OCI-LY3 (cell line): ENCODE data around the gene KIT.

Source experiments
- H2AFZ ChIP-seq: fragments of 200-600, 300-600 bp; shearing (Covaris generic); 2 replicates; pipeline ENCODE4 v1.6.0; 2014; ENCODE audit warnings: antibody characterized with exemption, low read depth, low read length
- H3K27ac ChIP-seq: fragments of 200-600, 300-600 bp; sonication (generic); 2 replicates; pipeline ENCODE4 v1.5.1; 2014; ENCODE audit warnings: mild to moderate bottlenecking, low read length, moderate library complexity, mixed read lengths
- H3K27me3 ChIP-seq: fragments of 200-600, 300-600 bp; sonication (generic); 2 replicates; pipeline ENCODE4 v1.6.1; 2014; ENCODE audit warnings: low read depth, low read length, mixed read lengths
- H3K36me3 ChIP-seq: fragments of 200-600, 300-600 bp; sonication (generic); replicated peaks from 2 replicates; pipeline ENCODE3; 2014; ENCODE audit warnings: low read depth, low read length, mixed read lengths
- H3K4me1 ChIP-seq: fragments of 300-600, 200-600 bp; sonication (generic); 2 replicates; pipeline ENCODE4 v1.6.1; 2014; ENCODE audit warnings: low read length, mixed read lengths
- H3K4me2 ChIP-seq: fragments of 200-600, 300-600 bp; sonication (generic); 2 replicates; pipeline ENCODE4 v1.6.1; 2014; ENCODE audit warnings: low read length, mixed read lengths
- H3K4me3 ChIP-seq: fragments of 300-600, 200-600 bp; sonication (generic); 2 replicates; pipeline ENCODE4 v1.5.1; 2014; ENCODE audit warnings: antibody characterized with exemption, mild to moderate bottlenecking, low read length, moderate library complexity
- H3K79me2 ChIP-seq: fragments of 300-600, 200-600 bp; shearing (Covaris generic); 2 replicates; pipeline ENCODE4 v1.6.1; 2014; ENCODE audit warnings: mild to moderate bottlenecking, low read length, mixed read lengths
- H3K9ac ChIP-seq: fragments of 300-600, 200-600 bp; shearing (Covaris generic); 2 replicates; pipeline ENCODE4 v1.6.0; 2014; ENCODE audit warnings: mild to moderate bottlenecking, low read length, moderate library complexity
- H3K9me3 ChIP-seq: fragments of 200-600, 300-600 bp; shearing (Covaris generic); 2 replicates; pipeline ENCODE4 v1.6.1; 2014; ENCODE audit warnings: low read length, mixed read lengths; ENCODE audit not compliant: insufficient read depth
- H4K20me1 ChIP-seq: fragments of 200-600, 300-600 bp; sonication (generic); 2 replicates; pipeline ENCODE4 v1.6.1; 2016; ENCODE audit warnings: low read length, mixed read lengths; ENCODE audit not compliant: insufficient read depth
- CTCF ChIP-seq: fragments of 200-600, 300-600 bp; sonication (generic); IDR thresholded peaks from 2 replicates; pipeline ENCODE4 v1.5.1; 2014; ENCODE audit warnings: antibody characterized with exemption, low read length, low read depth
- EZH2phosphoT487 ChIP-seq: fragments of 200-600 bp; shearing (Covaris generic); IDR thresholded peaks from 2 replicates; pipeline ENCODE4 v1.6.1; 2018; ENCODE audit warnings: antibody characterized with exemption, mixed run types, low read depth

KIT gene

GRCh38 chr4:54660591-54660990, 2.8 kb downstream of the KIT start:
- H2AFZ ChIP-seq = no peak overlapping the region
- no peaks in the 10 kb centered on the region for H3K9me3 ChIP-seq
- no peak overlapping the region for H3K27ac ChIP-seq
- H4K20me1 ChIP-seq = no peaks in the 10 kb centered on the region
- no peaks in the 10 kb centered on the region for H3K79me2 ChIP-seq
- no peak overlapping the region for H3K4me2 ChIP-seq
- no peaks in the 10 kb centered on the region for H3K4me1 ChIP-seq
- H3K27me3 ChIP-seq = no peaks in the 10 kb centered on the region
- no peak overlapping the region for H3K9ac ChIP-seq
- TF ChIP-seq CTCF (no peak), EZH2phosphoT487 (no peak)
- no peaks in the 10 kb centered on the region for H3K36me3 ChIP-seq
- no peak overlapping the region for H3K4me3 ChIP-seq

GRCh38 chr4:54661169-54661568, 3.4 kb downstream of the KIT start:
- no peak overlapping the region for H3K27ac ChIP-seq
- H3K9ac ChIP-seq = no peak overlapping the region
- no peaks in the 10 kb centered on the region for H3K27me3 ChIP-seq
- H3K4me1 ChIP-seq = no peaks in the 10 kb centered on the region
- no peak overlapping the region for H3K4me2 ChIP-seq
- no peaks in the 10 kb centered on the region for H3K36me3 ChIP-seq
- H3K79me2 ChIP-seq = no peaks in the 10 kb centered on the region
- no peak for TF ChIP-seq EZH2phosphoT487
- TF ChIP-seq CTCF = no peak
- H3K4me3 ChIP-seq = no peak overlapping the region
- H2AFZ ChIP-seq = no peak overlapping the region
- H4K20me1 ChIP-seq = no peaks in the 10 kb centered on the region
- no peaks in the 10 kb centered on the region for H3K9me3 ChIP-seq

GRCh38 chr4:54661686-54662085, 3.9 kb downstream of the KIT start:
- H3K79me2 ChIP-seq = no peaks in the 10 kb centered on the region
- H3K27me3 ChIP-seq = no peaks in the 10 kb centered on the region
- no peak overlapping the region for H2AFZ ChIP-seq
- no peak overlapping the region for H3K9ac ChIP-seq
- H3K27ac ChIP-seq = no peak overlapping the region
- no peaks in the 10 kb centered on the region for H3K9me3 ChIP-seq
- TF ChIP-seq CTCF (no peak), EZH2phosphoT487 (no peak)
- H3K4me2 ChIP-seq = no peak overlapping the region
- no peak overlapping the region for H3K4me3 ChIP-seq
- no peaks in the 10 kb centered on the region for H3K4me1 ChIP-seq
- H4K20me1 ChIP-seq = no peaks in the 10 kb centered on the region
- no peaks in the 10 kb centered on the region for H3K36me3 ChIP-seq

- Histone ChIP-seq H3K27me3 (no peaks in the 10 kb centered on the region), H3K27ac (no peak overlapping the region), H3K4me2 (no peak overlapping the region), H3K4me3 (no peak overlapping the region), H3K4me1 (no peaks in the 10 kb centered on the region), H2AFZ (no peak overlapping the region), H3K79me2 (no peaks in the 10 kb centered on the region), H3K9ac (no peak overlapping the region), H3K9me3 (no peaks in the 10 kb centered on the region), H3K36me3 (no peaks in the 10 kb centered on the region), H4K20me1 (no peaks in the 10 kb centered on the region)
- TF ChIP-seq EZH2phosphoT487 (no peak), CTCF (no peak)
Measured at GRCh38 chr4:54662123-54662522, 4.4 kb downstream of the KIT start.
